ENCODE measurements around the gene ABCB8.

GRCh38 chr7:150983893-150984368 lies 44.3 kb upstream of the ABCB8 start:
- no peak for TF ChIP-seq MYC (IDR thresholded peaks at IDR 0.05; ENCODE audit: low read depth, low read length)
- TF ChIP-seq POLR2A (IDR thresholded peaks at IDR 0.05; ENCODE audit: low read depth, low read length), result no peak
- no peak for TF ChIP-seq CTCF (IDR thresholded peaks at IDR 0.05; ENCODE audit: extremely low read depth in 1 of 2, insufficient read depth in 1 of 2, low read depth in 1 of 2, low read length in 2 of 2)
- TF ChIP-seq GATA2 (IDR thresholded peaks at IDR 0.05; ENCODE audit: insufficient read depth, insufficient read length, low read depth, low read length), result no peak
- no peak for TF ChIP-seq EZH2 (IDR thresholded peaks at IDR 0.05; ENCODE audit: borderline replicate concordance, low read depth, low read length, severe bottlenecking)
- TF ChIP-seq MAX (IDR thresholded peaks at IDR 0.05; ENCODE audit: insufficient read depth, insufficient read length), result no peak
- no peak for TF ChIP-seq FOS (IDR thresholded peaks at IDR 0.05; ENCODE audit: borderline replicate concordance, insufficient read depth, low read length)
- TF ChIP-seq JUN (IDR thresholded peaks at IDR 0.05; ENCODE audit: borderline replicate concordance, insufficient read depth, insufficient read length, low read depth), result no peak

Measured in endothelial cell of umbilical vein (primary cell).